ENCODE data around the gene MRPS5. TPM values are rescaled to one million over a fixed set of nuclear protein-coding genes. Genes with fewer than 3 reads are reported as not detected.

The MRPS5 gene
- total RNA-seq, 1 experiment from 2014 or later = 103 TPM

Other genes starting within 250 kb of the MRPS5 start
- not detected in 2 replicates for gene MAL, start 96.1 kb downstream of the MRPS5 start, total RNA-seq (2014; rRNA removed; shearing (Covaris generic))
- gene ZNF514, start 38.0 kb upstream of the MRPS5 start, total RNA-seq (2014; rRNA removed; shearing (Covaris generic)) = 5.4 and 5.6 TPM in 2 replicates
- 0.69 and 0.70 TPM in 2 replicates for gene ZNF2, start 44.0 kb upstream of the MRPS5 start, total RNA-seq (2014; rRNA removed; shearing (Covaris generic))
- not detected in 2 replicates for gene ZNF892, start 85.7 kb upstream of the MRPS5 start, total RNA-seq (2014; rRNA removed; shearing (Covaris generic))
- 72.2 and 75.5 TPM in 2 replicates for gene PROM2, start 152.6 kb upstream of the MRPS5 start, total RNA-seq (2014; rRNA removed; shearing (Covaris generic))
- 0.74 and 1.1 TPM in 2 replicates for gene KCNIP3, start 175.5 kb upstream of the MRPS5 start, total RNA-seq (2014; rRNA removed; shearing (Covaris generic))

Data from HT-29 (cell line).